ENCODE measurements around the gene PAEP. TPM values are rescaled to one million over a fixed set of nuclear protein-coding genes. Genes with fewer than 3 reads are reported as not detected.

PAEP gene
- total RNA-seq, 1 donor from 2014 or later: not detected

DNA sequence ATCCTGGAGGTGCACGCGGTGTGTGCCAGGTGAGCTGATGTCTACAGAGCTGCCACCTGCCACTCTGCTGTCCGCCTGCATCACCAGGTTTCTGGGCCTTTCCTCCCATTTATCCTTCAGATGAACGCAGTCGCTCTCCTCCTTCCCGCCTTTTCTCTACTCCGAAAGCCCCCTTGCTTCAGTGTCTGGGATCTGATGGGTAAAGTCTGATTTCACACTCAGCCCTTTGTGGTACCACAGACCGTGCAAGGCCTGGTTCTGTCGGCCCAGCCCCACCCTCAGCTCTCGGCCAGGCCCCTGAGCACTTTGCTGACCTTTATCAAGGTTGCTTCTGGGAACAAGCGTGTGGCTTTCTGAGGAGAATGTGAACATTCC lies 45.3 kb downstream of the PAEP start:
- no peak for DNase-seq (ENCODE audit: low read depth)
- TF ChIP-seq, protein P1, sequence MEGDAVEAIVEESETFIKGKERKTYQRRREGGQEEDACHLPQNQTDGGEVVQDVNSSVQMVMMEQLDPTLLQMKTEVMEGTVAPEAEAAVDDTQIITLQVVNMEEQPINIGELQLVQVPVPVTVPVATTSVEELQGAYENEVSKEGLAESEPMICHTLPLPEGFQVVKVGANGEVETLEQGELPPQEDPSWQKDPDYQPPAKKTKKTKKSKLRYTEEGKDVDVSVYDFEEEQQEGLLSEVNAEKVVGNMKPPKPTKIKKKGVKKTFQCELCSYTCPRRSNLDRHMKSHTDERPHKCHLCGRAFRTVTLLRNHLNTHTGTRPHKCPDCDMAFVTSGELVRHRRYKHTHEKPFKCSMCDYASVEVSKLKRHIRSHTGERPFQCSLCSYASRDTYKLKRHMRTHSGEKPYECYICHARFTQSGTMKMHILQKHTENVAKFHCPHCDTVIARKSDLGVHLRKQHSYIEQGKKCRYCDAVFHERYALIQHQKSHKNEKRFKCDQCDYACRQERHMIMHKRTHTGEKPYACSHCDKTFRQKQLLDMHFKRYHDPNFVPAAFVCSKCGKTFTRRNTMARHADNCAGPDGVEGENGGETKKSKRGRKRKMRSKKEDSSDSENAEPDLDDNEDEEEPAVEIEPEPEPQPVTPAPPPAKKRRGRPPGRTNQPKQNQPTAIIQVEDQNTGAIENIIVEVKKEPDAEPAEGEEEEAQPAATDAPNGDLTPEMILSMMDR (conservative IDR thresholded peaks at IDR 0.05; ENCODE audit: low read depth, low read length): no peak
- no peak overlapping the region for H3K4me3 ChIP-seq (ENCODE audit: low read depth, low read length)

DNA sequence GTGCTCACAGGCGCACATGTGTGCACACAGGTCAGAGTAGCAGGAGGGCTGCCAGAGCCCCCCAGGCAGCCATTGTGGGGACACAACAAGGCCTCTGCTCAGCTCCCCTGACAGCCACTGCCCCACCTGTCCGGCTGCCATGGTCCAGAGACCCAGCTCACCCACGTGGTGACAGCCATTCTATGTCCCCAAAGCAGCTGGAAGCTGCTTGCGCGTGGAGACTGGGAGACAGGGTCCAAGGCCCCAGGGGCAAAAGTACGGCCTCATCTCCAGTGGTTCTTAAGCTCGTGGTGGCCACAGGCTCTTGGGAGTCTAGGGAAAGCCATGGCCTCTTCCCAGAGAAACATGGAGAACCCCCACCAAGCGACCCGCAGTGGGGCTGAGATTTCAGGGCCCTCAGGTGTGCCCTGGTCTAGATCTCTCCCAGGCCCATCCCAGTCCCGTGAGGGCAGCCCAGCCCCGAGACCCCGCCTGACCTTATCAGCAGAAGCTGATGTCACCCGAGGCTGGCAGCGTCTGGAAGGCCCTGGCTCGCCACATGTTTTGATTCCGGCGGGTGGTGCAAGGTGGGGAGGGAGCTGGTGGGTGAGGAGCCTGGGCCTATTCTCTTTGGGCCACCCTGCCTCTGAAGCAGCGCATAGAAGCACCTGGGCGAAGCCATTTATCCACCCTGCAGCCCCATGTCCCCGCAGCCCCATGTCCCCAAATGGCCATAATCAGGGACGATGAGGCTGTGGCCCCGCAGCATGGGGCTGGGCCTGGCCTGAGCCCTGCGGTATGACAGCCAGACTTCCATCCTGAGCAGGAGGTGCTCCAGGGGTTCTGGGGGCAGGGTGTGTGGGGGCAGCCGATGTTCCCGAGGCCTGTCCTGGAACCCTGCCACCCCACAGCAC lies 46.1 kb downstream of the PAEP start:
- H3K4me3 ChIP-seq (ENCODE audit: low read depth, low read length): no peak overlapping the region
- DNase-seq (ENCODE audit: low read depth): no peak
- TF ChIP-seq, protein P1 (conservative IDR thresholded peaks at IDR 0.05; ENCODE audit: low read depth, low read length): no peak

DNA sequence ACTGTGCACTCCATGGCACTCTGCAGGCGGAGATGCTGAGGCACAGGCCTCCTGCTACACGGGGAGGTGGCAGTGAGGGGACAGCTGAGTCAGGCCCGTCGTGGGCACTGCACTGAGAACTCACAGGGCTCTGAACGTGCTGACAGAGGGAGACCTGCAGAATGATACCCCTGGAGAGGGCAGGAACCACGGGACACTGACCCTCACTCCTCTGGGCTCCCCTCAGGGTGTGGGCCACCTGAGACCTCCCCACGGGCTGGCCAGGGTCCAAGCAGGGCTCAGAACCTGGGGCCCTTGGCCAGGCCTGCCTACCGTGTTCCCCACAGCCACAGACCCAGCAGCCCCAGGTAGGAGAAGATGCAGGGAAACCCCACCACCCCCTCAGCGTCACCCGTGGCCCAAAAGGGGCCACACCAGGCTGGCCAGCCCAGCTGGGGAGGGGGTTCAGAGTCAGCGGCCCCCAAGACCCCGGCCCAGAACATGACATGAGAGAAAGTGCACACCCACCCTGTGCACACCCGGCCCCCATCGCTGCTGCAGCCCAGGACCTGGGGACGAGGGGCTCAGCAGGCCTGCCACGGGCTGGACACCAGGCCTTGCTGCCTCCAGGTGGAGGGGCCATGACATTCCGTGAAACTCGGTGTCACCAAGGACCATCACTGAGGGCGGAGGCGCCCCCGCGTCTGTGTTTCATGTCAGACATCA lies 46.9 kb downstream of the PAEP start:
- TF ChIP-seq, protein P1 (conservative IDR thresholded peaks at IDR 0.05; ENCODE audit: low read depth, low read length): no peak
- DNase-seq (ENCODE audit: low read depth): no peak
- H3K4me3 ChIP-seq (ENCODE audit: low read depth, low read length): no peak overlapping the region

DNA sequence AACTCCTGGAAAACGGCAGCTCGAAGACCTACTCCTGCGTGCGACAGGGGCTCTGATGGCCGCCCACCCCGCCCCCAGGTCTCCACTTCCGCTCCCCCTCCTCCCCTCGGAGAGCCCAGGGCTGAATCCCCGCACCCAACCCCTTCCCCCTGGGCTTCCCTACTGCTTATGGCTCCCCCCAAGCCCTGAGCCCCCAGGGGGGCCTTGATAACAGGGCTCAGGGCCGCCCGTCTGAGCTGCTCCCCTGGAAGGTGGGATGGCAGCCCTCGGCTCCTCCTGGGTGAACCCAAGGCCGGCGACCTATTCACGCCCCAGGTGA lies 47.4 kb downstream of the PAEP start:
- DNase-seq (ENCODE audit: low read depth): no peak
- TF ChIP-seq, protein P1 (conservative IDR thresholded peaks at IDR 0.05; ENCODE audit: low read depth, low read length): no peak
- no peak overlapping the region for H3K4me3 ChIP-seq (ENCODE audit: low read depth, low read length)

DNA sequence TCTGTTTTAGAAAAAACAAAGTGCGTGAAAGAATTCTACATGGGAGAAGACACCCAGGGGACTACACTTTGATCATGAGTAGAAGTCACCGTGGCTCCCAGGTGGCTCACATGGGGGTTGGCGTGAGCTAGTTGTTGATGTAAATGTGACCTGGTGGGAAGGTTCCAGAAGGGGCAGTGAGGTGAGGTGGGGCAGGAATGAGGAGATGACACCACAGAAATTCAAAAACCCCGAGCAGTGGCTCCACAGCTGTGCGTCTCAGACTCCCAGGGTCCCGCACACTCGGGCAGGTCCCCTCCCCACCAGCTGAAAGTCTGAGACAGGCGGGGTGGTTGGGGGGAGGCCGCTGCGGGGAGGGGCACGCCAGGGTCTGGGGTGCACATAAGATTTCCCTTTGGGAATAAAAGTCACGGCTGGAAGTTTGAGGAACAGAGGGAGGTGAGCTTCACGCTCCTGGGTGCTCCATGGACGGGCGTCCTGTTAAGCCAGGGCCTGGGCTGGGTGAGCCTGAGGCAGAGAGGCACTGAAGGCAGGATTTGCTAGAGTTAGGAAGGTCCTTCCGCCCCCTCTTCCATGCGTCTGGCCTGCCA lies 47.9 kb downstream of the PAEP start:
- no peak for DNase-seq (ENCODE audit: low read depth)
- TF ChIP-seq, protein P1 (conservative IDR thresholded peaks at IDR 0.05; ENCODE audit: low read depth, low read length): no peak
- H3K4me3 ChIP-seq (ENCODE audit: low read depth, low read length): no peak overlapping the region

DNA sequence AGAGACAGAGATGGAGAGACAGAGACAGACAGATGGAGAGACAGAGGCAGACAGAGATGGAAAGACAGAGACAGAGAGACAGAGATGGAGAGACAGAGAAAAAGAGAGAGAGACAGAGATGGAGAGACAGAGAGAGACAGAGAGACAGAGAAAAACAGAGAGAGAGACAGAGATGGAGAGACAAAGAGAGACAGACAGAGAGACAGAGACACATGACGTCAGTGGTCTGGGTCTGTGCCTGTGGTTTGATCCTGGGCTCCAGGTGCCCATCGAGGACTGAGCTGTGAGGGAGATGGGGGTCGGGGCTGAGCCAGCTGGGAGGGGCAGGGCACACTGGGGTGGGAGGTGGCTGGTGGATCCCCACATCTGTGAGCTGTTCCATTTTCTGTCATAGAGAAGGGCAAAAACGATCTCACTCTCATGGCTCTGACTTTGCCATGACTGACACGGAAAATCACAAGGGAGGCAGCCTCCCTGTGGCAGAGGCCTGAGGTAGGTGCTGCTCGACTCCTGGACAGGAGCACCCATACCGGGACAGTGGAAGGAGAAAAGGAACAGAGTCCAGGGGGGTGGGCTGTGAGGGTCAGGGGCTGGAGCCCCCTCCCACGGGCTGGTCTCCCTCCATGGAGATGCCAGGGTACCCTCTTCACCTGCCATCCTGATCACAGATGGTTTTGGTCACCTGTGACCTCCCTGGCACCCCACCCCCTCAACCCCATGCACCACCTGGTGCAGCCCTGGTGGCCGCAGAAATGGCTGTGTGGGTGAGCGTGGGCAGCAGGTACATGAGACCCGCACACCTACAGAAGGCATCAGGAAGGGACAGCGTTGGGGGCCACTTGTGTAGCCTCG lies 49.0 kb downstream of the PAEP start:
- TF ChIP-seq, protein P1 (conservative IDR thresholded peaks at IDR 0.05; ENCODE audit: low read depth, low read length): no peak
- no peak overlapping the region for H3K4me3 ChIP-seq (ENCODE audit: low read depth, low read length)
- DNase-seq (ENCODE audit: low read depth): no peak

Measured in epithelial cell of proximal tubule (primary cell).